K562 (cell line): ENCODE data around the gene AFF1. TPM values are rescaled to one million over a fixed set of nuclear protein-coding genes. Genes with fewer than 3 reads are reported as not detected.

Experiments
- ATAC-seq: fragments of 200-7000 bp; cut with Tn5 transposase; 3 replicates; pipeline ENCODE4 v1.9.1; 2020; ENCODE audit warnings: moderate library complexity
- BruUV-seq: library from RNA; stranded (reverse); fragments of 400-500 nt; replicated peaks from 2 replicates; lab custom pipeline; 2021; lab: Mats Ljungman, UMichigan
- CTCF ChIA-PET: fragments of 300-600 bp; formaldehyde crosslinking; extraction: SDS; loops from one replicate; lab custom pipeline; 2021; ENCODE audit warnings: low intra/inter-chr PET ratio; lab: Yijun Ruan, JAX
- POLR2A ChIA-PET: fragments of 300-600, 350-650 bp; sonication (Branson Sonifier 250); formaldehyde crosslinking; extraction: SDS; loops from one replicate; lab custom pipeline; 2021; ENCODE audit warnings: antibody characterized with exemption, inconsistent platforms; lab: Yijun Ruan, JAX
- DNase-seq, 4 experiments: peaks; one replicate each; pipeline versions ENCODE4 v3.0.0 to v3.0.0-alpha.2; 2011 to 2018; ENCODE audit warnings: low spot score in 3 of 4, mixed read lengths in 3 of 4; ENCODE audit errors: extremely low read depth in 1 of 4
- FAIRE-seq: peaks from 2 replicates; lab custom pipeline; 2011; peaks lifted over from hg19 to GRCh38; lab: Jason Lieb, UNC
- H2AFZ ChIP-seq: 2 replicates; pipeline ENCODE4 v1.6.0; 2011; ENCODE audit warnings: low read depth, low read length, control low read depth, inconsistent platforms
- H3K27ac ChIP-seq: fragments of 200-600 bp; 3 replicates; pipeline ENCODE4 v1.8.0; 2011; ENCODE audit warnings: low read depth, mild to moderate bottlenecking, control low read depth, inconsistent platforms, low read length, moderate library complexity, mixed read lengths; ENCODE audit errors: extremely low read depth
- H3K27me3 ChIP-seq, 2 experiments: fragments of 300-600 bp in 1 of 2; 2 replicates in 1 of 2; 3 replicates in 1 of 2; pipeline versions ENCODE4 v1.6.0 to v1.8.0; 2011; ENCODE audit warnings: inconsistent platforms in 2 of 2, low read length in 2 of 2, mild to moderate bottlenecking in 1 of 2, mixed read lengths in 1 of 2, moderate library complexity in 1 of 2; ENCODE audit not compliant: control insufficient read depth in 2 of 2, insufficient read depth in 2 of 2
- H3K36me3 ChIP-seq: fragments of 300-600 bp; 3 replicates; pipeline ENCODE4 v1.8.0; 2011; ENCODE audit warnings: mild to moderate bottlenecking, low read length, inconsistent platforms; ENCODE audit not compliant: control insufficient read depth, insufficient read depth
- H3K4me1 ChIP-seq, 2 experiments: fragments of 200-600 bp in 1 of 2; replicated peaks in 1 of 2; 2 replicates in 1 of 2; 3 replicates in 1 of 2; pipeline versions ENCODE4 v1.5.1 to v1.8.0; 2011; ENCODE audit warnings: inconsistent platforms in 2 of 2, low read length in 2 of 2, mild to moderate bottlenecking in 1 of 2, mixed read lengths in 1 of 2, moderate library complexity in 1 of 2; ENCODE audit not compliant: control insufficient read depth in 2 of 2, insufficient read depth in 2 of 2
- H3K4me2 ChIP-seq: 2 replicates; pipeline ENCODE4 v1.6.1; 2011; ENCODE audit warnings: low read length, control low read depth, inconsistent platforms, mixed read lengths; ENCODE audit not compliant: insufficient read depth
- H3K4me3 ChIP-seq: fragments of 200-600 bp; sonication (generic), shearing (Covaris generic); 2 replicates; pipeline ENCODE4 v1.5.1; 2016; ENCODE audit warnings: control low read depth, inconsistent platforms
- H3K79me2 ChIP-seq: fragments of 200-600 bp; 3 replicates; pipeline ENCODE4 v1.8.0; 2011; ENCODE audit warnings: low read length, inconsistent platforms; ENCODE audit not compliant: control insufficient read depth, insufficient read depth
- H3K9ac ChIP-seq, 2 experiments: 2 replicates each; pipeline versions ENCODE4 v1.6.0 to v1.6.1; 2011; ENCODE audit warnings: low read depth in 2 of 2, low read length in 2 of 2, control low read depth in 1 of 2, inconsistent platforms in 1 of 2, mild to moderate bottlenecking in 1 of 2, mixed read lengths in 1 of 2; ENCODE audit not compliant: insufficient read depth in 1 of 2
- H3K9me1 ChIP-seq: one replicate; pipeline ENCODE4 v1.6.0; 2011; ENCODE audit warnings: inconsistent platforms, mild to moderate bottlenecking, low read length, moderate library complexity; ENCODE audit not compliant: control insufficient read depth, insufficient read depth
- H3K9me3 ChIP-seq: replicated peaks from 2 replicates; pipeline ENCODE4 v1.5.1; 2011; ENCODE audit warnings: low read depth, low read length, inconsistent platforms; ENCODE audit not compliant: control insufficient read depth, insufficient read depth
- H4K20me1 ChIP-seq: replicated peaks from 2 replicates; pipeline ENCODE4 v1.6.1; 2011; ENCODE audit warnings: low read length, inconsistent platforms, mixed read lengths; ENCODE audit not compliant: control insufficient read depth, insufficient read depth
- C11orf30 ChIP-seq: fragments of 450-650 bp; IDR thresholded peaks from 2 replicates; pipeline ENCODE4 v1.6.1; 2016; ENCODE audit warnings: low read depth, mild to moderate bottlenecking
- MAFF ChIP-seq: IDR thresholded peaks from 2 replicates; pipeline ENCODE4 v1.6.1; 2012; ENCODE audit warnings: low read length, improper control_type of control experiment
- MAFG ChIP-seq: fragments of 450-650 bp; conservative IDR thresholded peaks from 2 replicates; pipeline ENCODE4 v1.6.1; 2016; ENCODE audit warnings: missing genetic modification characterization, missing compliant biosample characterization
- MAFK ChIP-seq: IDR thresholded peaks from 2 replicates; pipeline ENCODE4 v1.6.1; 2011; ENCODE audit warnings: low read length, improper control_type of control experiment
- RFX1 ChIP-seq: fragments of 450-650 bp; IDR thresholded peaks from 2 replicates; pipeline ENCODE4 v1.6.1; 2016; ENCODE audit warnings: mild to moderate bottlenecking, moderate library complexity
- ZNF316 ChIP-seq: fragments of 450-650 bp; IDR thresholded peaks from 2 replicates; pipeline ENCODE4 v1.6.1; 2016
- WGBS: fragments of 100-300 bp; shearing (Covaris generic); methylation state at CpG from one replicate; pipeline ENCODE4 v1.1.6; 2016; ENCODE audit warnings: low coverage, mixed read lengths; ENCODE audit not compliant: insufficient coverage; ENCODE audit errors: missing lambda C conversion rate; 5-methylcytosine and 5-hydroxymethylcytosine counted together
- in situ Hi-C: fragments of 300-500 bp; cut with MboI; formaldehyde crosslinking; loops from 4 replicates; pipeline ENCODE4 v1.15.0; 2018; ENCODE audit warnings: inconsistent platforms, mixed read lengths
- intact Hi-C: fragments of 100-400 bp; cut with micrococcal nuclease; formaldehyde crosslinking; loops from 2 replicates; pipeline ENCODE4 v1.14.2; 2022
- polyA plus RNA-seq, 8 experiments: library from polyadenylated mRNA; depleted of rRNA in 4 of 8; stranded (reverse) in 5 of 8; unstranded in 3 of 8; fragments of >200 nt; fragmentation: Nextera tagmentation in 2 of 8; fragmentation: Illumina TruSeq in 1 of 8; extraction: Ambion mirVana in 2 of 8; extraction: Trizol in 1 of 8; gene quantifications; 2 replicates each; pipeline versions ENCODE4 v1.2.1 to v1.2.3, GENCODE V29; 2011 to 2014; ENCODE audit warnings: inconsistent platforms in 1 of 8, missing spikeins in 1 of 8
- total RNA-seq, 7 experiments: library from RNA; depleted of rRNA in 6 of 7; stranded (reverse); fragments of >200 nt in 6 of 7; fragmentation: Illumina TruSeq in 2 of 7; extraction: Trizol in 2 of 7; gene quantifications; 2 replicates each; pipeline versions ENCODE4 v1.2.1 to v1.2.3, GENCODE V29; 2011 to 2021; ENCODE audit warnings: low replicate concordance in 1 of 7
- TF ChIP-seq, protein P1 (sequence below): sonication (generic); formaldehyde crosslinking; IDR thresholded peaks from 2 replicates; pipeline ENCODE4 v1.8.0; 2022; ENCODE audit warnings: mild to moderate bottlenecking, missing genetic modification reagents

The AFF1 gene
- total and polyA plus RNA-seq, 9 of the 15 experiments (the other 6 are each of a cell fraction or from before 2014, with no cell fraction given) = 4.1 to 47.5 (median 17.2) TPM

DNA sequence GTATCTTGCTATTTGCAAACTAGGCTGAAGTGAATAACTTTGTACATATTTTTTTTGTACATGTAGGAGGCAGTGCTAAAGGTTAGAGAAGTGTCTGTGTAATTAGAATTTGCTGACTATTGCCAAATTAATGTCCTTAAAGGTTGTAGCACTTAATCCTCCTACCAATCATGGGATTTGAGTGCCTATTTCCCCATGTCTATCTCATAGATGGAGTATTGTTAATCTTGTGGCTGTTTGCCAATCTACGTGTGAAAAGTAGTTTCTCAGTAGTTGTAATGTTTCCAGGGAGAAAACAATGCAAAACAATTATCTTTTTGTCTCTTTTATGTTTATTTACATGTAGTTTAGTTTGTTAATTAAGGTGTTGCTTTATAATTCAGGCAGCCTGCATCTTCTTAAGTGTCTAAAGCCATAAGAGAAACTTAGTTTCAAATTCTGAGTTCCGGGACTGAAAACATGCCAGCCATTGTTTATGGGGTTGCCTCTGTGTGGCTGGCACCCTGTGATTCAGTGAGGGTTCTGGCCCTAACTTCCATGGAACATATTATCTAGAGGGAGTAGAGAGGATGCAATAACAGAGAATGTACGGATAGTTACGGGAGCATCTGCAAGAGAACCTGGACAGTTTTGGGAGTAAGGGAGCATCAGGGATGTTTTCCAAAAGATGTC is 143.2 kb downstream of the AFF1 start:
- BruUV-seq = no TSS peak
- no peak overlapping the region for H3K9ac ChIP-seq
- 82% methylated on average over 4 of the region's 4 CpGs for WGBS

More for the DNA sequence above, 143.2 kb downstream of the AFF1 start:
- intact Hi-C loops = no loop called here
- ChIA-PET CTCF (no interaction called here), POLR2A (interaction anchor here (1.2 to 1.4 kb wide), 2 partner anchors 15 to 143 kb away, joined by 4 to 6 read pairs; partner anchors contain the start of gene AFF1)
- no peak for FAIRE-seq
- H4K20me1 ChIP-seq = 0 out of 2 replicates have a peak, but pooled peaks cover 12% of the 10 kb centered on the region
- peaks cover 84% of the 10 kb centered on the region for H3K79me2 ChIP-seq
- H3K9me1 ChIP-seq = no peaks in the 10 kb centered on the region
- H3K36me3 ChIP-seq = peaks cover 9% of the 10 kb centered on the region; the same call in 2 of the 3 replicates
- no peak overlapping the region for H3K27ac ChIP-seq
- TF ChIP-seq C11orf30 = peak; percentile 70
- TF ChIP-seq, protein P1, sequence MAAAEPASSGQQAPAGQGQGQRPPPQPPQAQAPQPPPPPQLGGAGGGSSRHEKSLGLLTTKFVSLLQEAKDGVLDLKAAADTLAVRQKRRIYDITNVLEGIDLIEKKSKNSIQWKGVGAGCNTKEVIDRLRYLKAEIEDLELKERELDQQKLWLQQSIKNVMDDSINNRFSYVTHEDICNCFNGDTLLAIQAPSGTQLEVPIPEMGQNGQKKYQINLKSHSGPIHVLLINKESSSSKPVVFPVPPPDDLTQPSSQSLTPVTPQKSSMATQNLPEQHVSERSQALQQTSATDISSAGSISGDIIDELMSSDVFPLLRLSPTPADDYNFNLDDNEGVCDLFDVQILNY = no peak
- no peak for TF ChIP-seq RFX1
- TF ChIP-seq MAFK = peak; percentile 73
- TF ChIP-seq MAFF = peak; percentile 78
- TF ChIP-seq MAFG (tag) = peak; percentile 67
- peak; percentile 85 for TF ChIP-seq ZNF316
- TF ChIP-seq, all 486 proteins: peak for 5
- ATAC-seq = no peak
- no peak for DNase-seq
- H3K9me3 ChIP-seq = no peaks in the 10 kb centered on the region
- in situ Hi-C loops = no loop called here
- no peak overlapping the region for H2AFZ ChIP-seq
- H3K4me2 ChIP-seq = no peak overlapping the region
- H3K4me1 ChIP-seq = peaks cover 0 to 17% of the 10 kb centered on the region in 2 experiments; a peak in 2 of 5 replicates
- no peak overlapping the region for H3K4me3 ChIP-seq
- no peaks in the 10 kb centered on the region for H3K27me3 ChIP-seq
